Loucy (cell line): Measurements from ENCODE around the gene FAM193A.

Experiments
- EZH2phosphoT487 ChIP-seq: fragments of 200-600 bp; IDR thresholded peaks from 2 replicates; pipeline ENCODE4 v1.6.1; 2018; ENCODE audit warnings: antibody characterized with exemption, mild to moderate bottlenecking, moderate library complexity, borderline replicate concordance
- TF ChIP-seq, protein P1 (sequence below): fragments of 200-600 bp; sonication (generic); conservative IDR thresholded peaks from 2 replicates; pipeline ENCODE4 v1.5.1; 2014; ENCODE audit warnings: mild to moderate bottlenecking, antibody characterized with exemption, low read length

DNA sequence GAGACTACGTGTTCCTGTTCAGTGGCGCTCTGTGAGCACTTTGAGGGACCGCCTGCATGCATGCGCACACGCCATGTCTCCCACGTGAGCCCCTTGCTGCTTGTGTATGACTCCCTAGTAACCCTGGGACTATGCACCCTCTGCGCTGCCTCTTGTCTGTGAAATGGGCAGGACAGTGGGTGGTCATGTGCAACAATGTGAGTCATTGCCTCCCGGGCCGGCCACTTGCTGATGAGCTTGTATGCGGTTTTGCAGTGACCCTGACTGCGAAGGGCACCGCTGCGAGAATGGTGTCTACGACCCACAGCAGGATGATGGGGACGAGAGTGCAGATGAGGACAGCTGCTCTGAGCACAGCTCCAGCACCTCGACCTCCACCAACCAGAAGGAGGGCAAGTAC lies 158.2 kb downstream of the FAM193A start:
- TF ChIP-seq, protein P1, sequence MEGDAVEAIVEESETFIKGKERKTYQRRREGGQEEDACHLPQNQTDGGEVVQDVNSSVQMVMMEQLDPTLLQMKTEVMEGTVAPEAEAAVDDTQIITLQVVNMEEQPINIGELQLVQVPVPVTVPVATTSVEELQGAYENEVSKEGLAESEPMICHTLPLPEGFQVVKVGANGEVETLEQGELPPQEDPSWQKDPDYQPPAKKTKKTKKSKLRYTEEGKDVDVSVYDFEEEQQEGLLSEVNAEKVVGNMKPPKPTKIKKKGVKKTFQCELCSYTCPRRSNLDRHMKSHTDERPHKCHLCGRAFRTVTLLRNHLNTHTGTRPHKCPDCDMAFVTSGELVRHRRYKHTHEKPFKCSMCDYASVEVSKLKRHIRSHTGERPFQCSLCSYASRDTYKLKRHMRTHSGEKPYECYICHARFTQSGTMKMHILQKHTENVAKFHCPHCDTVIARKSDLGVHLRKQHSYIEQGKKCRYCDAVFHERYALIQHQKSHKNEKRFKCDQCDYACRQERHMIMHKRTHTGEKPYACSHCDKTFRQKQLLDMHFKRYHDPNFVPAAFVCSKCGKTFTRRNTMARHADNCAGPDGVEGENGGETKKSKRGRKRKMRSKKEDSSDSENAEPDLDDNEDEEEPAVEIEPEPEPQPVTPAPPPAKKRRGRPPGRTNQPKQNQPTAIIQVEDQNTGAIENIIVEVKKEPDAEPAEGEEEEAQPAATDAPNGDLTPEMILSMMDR, result no peak
- TF ChIP-seq EZH2phosphoT487, result no peak
